ENCODE results near the gene TUBB4A. TPM values are rescaled to one million over a fixed set of nuclear protein-coding genes. Genes with fewer than 3 reads are reported as not detected.

The TUBB4A gene
- total and polyA plus RNA-seq, 10 of the 15 experiments (the other 5 are each of a cell fraction or from before 2014, with no cell fraction given) = 0.29 to 22.4 (median 3.8) TPM

DNA sequence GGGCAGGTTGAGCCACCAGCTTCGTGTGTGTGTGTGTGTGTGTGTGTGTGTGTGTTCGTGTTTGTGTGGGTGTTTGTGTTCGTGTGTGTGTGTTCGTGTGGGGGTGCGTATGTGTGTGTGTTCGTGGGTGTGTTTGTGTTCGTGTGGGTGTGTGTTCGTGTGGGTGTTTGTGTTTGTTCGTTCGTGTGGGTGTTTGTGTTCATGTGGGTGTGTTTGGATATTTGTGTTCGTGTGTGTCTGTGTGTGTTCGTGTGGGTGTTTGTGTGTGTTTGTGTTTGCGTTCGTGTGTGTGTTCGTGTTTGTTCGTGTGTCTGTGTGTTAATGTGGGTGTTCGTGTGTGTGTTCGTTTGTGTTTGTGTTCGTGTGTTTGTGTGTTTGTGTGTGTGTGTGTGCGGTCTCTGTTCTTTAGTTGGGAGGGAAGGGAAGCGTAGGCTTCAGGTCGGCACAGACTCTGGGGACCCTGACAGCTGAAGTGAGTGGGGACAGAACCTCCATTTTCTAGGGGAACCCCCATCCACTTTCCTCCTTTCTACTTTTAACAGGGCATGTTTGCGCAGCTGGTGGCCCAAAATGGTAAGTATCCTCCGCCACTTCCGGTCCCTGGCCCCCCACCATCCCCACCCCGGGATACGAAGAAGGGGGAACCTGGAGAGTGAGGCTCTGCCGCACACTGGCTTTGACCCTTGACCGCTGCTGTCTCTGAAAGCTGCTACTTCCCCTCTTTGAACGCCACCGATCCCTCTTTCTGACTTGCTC, 30.3 kb upstream of the TUBB4A start (continued):
- TF ChIP-seq, protein P1, sequence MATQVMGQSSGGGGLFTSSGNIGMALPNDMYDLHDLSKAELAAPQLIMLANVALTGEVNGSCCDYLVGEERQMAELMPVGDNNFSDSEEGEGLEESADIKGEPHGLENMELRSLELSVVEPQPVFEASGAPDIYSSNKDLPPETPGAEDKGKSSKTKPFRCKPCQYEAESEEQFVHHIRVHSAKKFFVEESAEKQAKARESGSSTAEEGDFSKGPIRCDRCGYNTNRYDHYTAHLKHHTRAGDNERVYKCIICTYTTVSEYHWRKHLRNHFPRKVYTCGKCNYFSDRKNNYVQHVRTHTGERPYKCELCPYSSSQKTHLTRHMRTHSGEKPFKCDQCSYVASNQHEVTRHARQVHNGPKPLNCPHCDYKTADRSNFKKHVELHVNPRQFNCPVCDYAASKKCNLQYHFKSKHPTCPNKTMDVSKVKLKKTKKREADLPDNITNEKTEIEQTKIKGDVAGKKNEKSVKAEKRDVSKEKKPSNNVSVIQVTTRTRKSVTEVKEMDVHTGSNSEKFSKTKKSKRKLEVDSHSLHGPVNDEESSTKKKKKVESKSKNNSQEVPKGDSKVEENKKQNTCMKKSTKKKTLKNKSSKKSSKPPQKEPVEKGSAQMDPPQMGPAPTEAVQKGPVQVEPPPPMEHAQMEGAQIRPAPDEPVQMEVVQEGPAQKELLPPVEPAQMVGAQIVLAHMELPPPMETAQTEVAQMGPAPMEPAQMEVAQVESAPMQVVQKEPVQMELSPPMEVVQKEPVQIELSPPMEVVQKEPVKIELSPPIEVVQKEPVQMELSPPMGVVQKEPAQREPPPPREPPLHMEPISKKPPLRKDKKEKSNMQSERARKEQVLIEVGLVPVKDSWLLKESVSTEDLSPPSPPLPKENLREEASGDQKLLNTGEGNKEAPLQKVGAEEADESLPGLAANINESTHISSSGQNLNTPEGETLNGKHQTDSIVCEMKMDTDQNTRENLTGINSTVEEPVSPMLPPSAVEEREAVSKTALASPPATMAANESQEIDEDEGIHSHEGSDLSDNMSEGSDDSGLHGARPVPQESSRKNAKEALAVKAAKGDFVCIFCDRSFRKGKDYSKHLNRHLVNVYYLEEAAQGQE (IDR thresholded peaks at IDR 0.05; ENCODE audit: low read depth, low read length) = no peak
- peak; percentile 83 for TF ChIP-seq EED (IDR thresholded peaks at IDR 0.05; ENCODE audit: low read depth)
- TF ChIP-seq LARP7 (IDR thresholded peaks at IDR 0.05) = peak; percentile 80
- TF ChIP-seq, protein P2, sequence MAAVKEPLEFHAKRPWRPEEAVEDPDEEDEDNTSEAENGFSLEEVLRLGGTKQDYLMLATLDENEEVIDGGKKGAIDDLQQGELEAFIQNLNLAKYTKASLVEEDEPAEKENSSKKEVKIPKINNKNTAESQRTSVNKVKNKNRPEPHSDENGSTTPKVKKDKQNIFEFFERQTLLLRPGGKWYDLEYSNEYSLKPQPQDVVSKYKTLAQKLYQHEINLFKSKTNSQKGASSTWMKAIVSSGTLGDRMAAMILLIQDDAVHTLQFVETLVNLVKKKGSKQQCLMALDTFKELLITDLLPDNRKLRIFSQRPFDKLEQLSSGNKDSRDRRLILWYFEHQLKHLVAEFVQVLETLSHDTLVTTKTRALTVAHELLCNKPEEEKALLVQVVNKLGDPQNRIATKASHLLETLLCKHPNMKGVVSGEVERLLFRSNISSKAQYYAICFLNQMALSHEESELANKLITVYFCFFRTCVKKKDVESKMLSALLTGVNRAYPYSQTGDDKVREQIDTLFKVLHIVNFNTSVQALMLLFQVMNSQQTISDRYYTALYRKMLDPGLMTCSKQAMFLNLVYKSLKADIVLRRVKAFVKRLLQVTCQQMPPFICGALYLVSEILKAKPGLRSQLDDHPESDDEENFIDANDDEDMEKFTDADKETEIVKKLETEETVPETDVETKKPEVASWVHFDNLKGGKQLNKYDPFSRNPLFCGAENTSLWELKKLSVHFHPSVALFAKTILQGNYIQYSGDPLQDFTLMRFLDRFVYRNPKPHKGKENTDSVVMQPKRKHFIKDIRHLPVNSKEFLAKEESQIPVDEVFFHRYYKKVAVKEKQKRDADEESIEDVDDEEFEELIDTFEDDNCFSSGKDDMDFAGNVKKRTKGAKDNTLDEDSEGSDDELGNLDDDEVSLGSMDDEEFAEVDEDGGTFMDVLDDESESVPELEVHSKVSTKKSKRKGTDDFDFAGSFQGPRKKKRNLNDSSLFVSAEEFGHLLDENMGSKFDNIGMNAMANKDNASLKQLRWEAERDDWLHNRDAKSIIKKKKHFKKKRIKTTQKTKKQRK (IDR thresholded peaks at IDR 0.05; ENCODE audit: low read depth, low read length) = no peak
- TF ChIP-seq POLR2AphosphoS5 (IDR thresholded peaks at IDR 0.05; ENCODE audit: low read length) = peak; percentile 95
- TF ChIP-seq NBN (IDR thresholded peaks at IDR 0.05) = peak; percentile 100
- 0 out of 3 replicates have a peak, but pooled peaks have one; percentile 52 for TF ChIP-seq POU2F2 (IDR thresholded peaks at IDR 0.05; ENCODE audit: borderline replicate concordance, low read depth, low read length)
- TF ChIP-seq MYC (IDR thresholded peaks at IDR 0.05; ENCODE audit: insufficient read depth, insufficient read length, insufficient replicate concordance, low read length, severe bottlenecking) = no peak
- no peak for TF ChIP-seq MXI1 (IDR thresholded peaks at IDR 0.05; ENCODE audit: low read depth, low read length)
- TF ChIP-seq, protein P3, sequence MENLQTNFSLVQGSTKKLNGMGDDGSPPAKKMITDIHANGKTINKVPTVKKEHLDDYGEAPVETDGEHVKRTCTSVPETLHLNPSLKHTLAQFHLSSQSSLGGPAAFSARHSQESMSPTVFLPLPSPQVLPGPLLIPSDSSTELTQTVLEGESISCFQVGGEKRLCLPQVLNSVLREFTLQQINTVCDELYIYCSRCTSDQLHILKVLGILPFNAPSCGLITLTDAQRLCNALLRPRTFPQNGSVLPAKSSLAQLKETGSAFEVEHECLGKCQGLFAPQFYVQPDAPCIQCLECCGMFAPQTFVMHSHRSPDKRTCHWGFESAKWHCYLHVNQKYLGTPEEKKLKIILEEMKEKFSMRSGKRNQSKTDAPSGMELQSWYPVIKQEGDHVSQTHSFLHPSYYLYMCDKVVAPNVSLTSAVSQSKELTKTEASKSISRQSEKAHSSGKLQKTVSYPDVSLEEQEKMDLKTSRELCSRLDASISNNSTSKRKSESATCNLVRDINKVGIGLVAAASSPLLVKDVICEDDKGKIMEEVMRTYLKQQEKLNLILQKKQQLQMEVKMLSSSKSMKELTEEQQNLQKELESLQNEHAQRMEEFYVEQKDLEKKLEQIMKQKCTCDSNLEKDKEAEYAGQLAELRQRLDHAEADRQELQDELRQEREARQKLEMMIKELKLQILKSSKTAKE (IDR thresholded peaks at IDR 0.05; ENCODE audit: low read depth, poor library complexity, severe bottlenecking) = peak; percentile 63
- 0 out of 2 replicates have a peak, but pooled peaks have one; percentile 7 for TF ChIP-seq SMC3 (IDR thresholded peaks at IDR 0.05; ENCODE audit: borderline replicate concordance, low read length)
- TF ChIP-seq CBX3 (IDR thresholded peaks at IDR 0.05; ENCODE audit: borderline replicate concordance, low read depth) = no peak
- TF ChIP-seq HDAC6 (IDR thresholded peaks at IDR 0.05; ENCODE audit: unreplicated experiment) = no peak
- no peak for TF ChIP-seq ZNF274 (IDR thresholded peaks at IDR 0.05; ENCODE audit: insufficient read depth, insufficient read length)
- no peak for TF ChIP-seq ZNF217 (IDR thresholded peaks at IDR 0.05)
- peak; percentile 69; the same call in 1 of the 2 replicates for TF ChIP-seq CHD1 (IDR thresholded peaks at IDR 0.05; ENCODE audit: low read depth, low read length)
- no peak for TF ChIP-seq RCOR1 (conservative IDR thresholded peaks at IDR 0.05; ENCODE audit: low read depth, low read length)
- no peak for TF ChIP-seq NFYA (IDR thresholded peaks at IDR 0.05; ENCODE audit: borderline replicate concordance, low read depth, low read length)
- TF ChIP-seq CBX5 (IDR thresholded peaks at IDR 0.05; ENCODE audit: low read depth) = no peak
- TF ChIP-seq RBBP5 (conservative IDR thresholded peaks at IDR 0.05) = no peak
- no peak; the same call in 1 of the 2 replicates for TF ChIP-seq DPF2 (IDR thresholded peaks at IDR 0.05)

All from GM12878 (cell line).